Testis (tissue), 2 donors: Measurements from ENCODE around the gene KIAA0513.

ENCODE experiments used
- POLR2A ChIP-seq: fragments of 450-650 bp; IDR thresholded peaks from one replicate; pipeline ENCODE4 v1.6.1; 2017; ENCODE audit warnings: antibody characterized with exemption, mild to moderate bottlenecking, moderate library complexity
- TF ChIP-seq, protein P1 (sequence below), 3 experiments: fragments of 450-650 bp in 2 of 3; fragments of 200-600 bp in 1 of 3; sonication (generic) in 1 of 3; IDR thresholded peaks; one replicate each; pipeline ENCODE4 v1.5.1; 2016 to 2019; ENCODE audit warnings: antibody characterized with exemption in 3 of 3, mild to moderate bottlenecking in 2 of 3, moderate library complexity in 1 of 3

DNA sequence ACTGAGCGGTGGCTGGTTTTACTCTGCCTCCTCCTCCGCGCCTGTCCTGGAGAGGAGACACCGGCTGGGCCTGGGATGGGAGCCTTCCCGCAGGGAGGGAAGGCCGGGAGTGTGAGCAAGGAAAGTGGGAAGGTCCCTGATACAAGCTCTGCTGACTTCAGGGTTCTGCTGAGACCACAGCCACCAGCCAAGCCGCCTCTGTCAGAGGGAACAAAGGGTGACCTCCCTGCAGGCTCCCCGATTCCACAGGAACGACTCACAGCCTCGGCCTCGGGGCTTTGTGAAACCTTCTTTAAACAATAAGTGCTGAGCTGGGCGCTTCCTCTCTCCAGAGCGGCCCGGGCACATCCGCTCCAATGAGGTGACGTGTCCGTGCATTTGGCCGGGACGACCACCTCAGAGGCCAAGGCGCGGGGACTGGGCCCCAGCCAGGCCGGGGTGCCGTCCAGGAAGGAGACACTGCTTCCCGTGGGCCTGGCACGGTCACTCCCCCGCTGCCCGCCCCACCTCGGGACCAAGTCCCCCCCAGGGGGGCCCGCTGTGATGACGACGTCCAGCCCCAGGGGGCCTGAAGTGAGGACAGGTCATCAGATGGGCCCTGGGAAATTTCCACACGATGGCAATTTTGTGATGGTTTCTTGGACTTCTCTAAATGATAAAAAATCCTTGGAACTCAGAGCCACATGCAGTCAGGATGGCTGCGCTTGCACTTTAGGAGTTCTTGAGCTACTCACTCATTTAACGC lies 96.5 kb downstream of the KIAA0513 start:
- TF ChIP-seq, protein P1, sequence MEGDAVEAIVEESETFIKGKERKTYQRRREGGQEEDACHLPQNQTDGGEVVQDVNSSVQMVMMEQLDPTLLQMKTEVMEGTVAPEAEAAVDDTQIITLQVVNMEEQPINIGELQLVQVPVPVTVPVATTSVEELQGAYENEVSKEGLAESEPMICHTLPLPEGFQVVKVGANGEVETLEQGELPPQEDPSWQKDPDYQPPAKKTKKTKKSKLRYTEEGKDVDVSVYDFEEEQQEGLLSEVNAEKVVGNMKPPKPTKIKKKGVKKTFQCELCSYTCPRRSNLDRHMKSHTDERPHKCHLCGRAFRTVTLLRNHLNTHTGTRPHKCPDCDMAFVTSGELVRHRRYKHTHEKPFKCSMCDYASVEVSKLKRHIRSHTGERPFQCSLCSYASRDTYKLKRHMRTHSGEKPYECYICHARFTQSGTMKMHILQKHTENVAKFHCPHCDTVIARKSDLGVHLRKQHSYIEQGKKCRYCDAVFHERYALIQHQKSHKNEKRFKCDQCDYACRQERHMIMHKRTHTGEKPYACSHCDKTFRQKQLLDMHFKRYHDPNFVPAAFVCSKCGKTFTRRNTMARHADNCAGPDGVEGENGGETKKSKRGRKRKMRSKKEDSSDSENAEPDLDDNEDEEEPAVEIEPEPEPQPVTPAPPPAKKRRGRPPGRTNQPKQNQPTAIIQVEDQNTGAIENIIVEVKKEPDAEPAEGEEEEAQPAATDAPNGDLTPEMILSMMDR (IDR thresholded peaks at IDR 0.05), result no peak
- no peak for TF ChIP-seq POLR2A
